ENCODE results near the gene DPM3.

DNA sequence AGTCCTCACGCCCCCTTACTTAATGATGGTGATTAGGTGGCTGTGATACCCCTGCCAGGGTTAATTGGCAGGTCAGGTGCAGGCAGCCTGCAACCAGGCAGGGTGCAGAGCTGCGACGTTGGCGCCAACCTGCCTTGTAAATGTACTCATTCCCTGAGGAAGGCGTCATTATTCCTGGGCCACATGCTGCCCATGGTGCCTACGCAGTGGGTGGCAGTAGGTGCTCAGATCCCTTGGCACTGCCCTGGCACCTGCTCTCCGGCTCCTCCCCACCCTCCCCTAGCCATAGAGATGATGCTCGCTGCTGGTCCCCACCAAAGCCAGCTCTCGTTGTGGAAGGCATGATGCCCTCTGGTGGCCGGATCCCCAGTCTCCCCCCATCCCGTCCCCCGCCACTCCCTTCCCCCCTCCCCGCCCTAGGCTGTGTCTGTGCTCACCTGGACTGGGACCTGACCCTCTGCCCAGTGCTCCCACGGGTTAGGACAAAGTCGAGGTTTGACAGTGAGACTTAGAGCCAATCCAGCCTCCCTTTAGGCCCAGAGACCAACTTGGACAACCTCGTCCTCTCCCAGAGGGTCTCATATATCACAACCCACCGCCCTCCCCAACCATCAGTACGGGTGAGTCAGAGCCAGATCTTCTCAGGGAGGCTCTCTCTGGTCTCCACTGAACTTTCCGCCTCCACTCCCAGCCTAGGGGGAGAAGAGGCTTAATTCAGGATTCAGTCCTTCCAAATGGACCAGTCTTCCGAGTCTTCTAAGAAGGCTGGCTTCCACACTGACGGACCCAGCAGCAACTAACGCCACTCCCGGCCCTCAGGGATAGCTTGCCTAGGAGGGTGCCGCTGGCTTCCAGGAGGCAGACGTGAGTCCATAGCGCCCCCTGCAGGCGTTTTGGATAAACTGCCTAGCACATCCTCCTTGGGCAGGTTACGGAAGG, 27.1 kb upstream of the DPM3 start:
- TF ChIP-seq CTCF (IDR thresholded peaks at IDR 0.05; ENCODE audit: poor library complexity) (peak; percentile 94), EZH2 (IDR thresholded peaks at IDR 0.05; ENCODE audit: borderline replicate concordance) (no peak)
